SK-N-SH (cell line): ENCODE data around the gene PTPRK. TPM values are rescaled to one million over a fixed set of nuclear protein-coding genes. Genes with fewer than 3 reads are reported as not detected.
A peak's percentile ranks its signal among the peaks of the same experiment; 100 is the strongest.

Experiments used
- CTCF ChIA-PET: fragments of 300-600, 350-600 bp; formaldehyde crosslinking; extraction: SDS; loops from one replicate; lab custom pipeline; 2021; lab: Yijun Ruan, JAX
- POLR2A ChIA-PET: fragments of 350-600 bp; sonication (Branson Sonifier 250); formaldehyde crosslinking; extraction: SDS; loops from one replicate; lab custom pipeline; 2020; ENCODE audit warnings: antibody characterized with exemption, inconsistent platforms; lab: Yijun Ruan, JAX
- DNase-seq: peaks from one replicate; pipeline ENCODE4 v3.0.0; 2012
- H2AFZ ChIP-seq: fragments of 200-600 bp; sonication (generic); 2 replicates; pipeline ENCODE4 v1.8.1; 2016; ENCODE audit warnings: antibody characterized with exemption, mild to moderate bottlenecking, low read depth
- H3F3A ChIP-seq: fragments of 200-600 bp; sonication (generic); replicated peaks from 2 replicates; pipeline ENCODE3; 2016; ENCODE audit warnings: antibody characterized with exemption, mild to moderate bottlenecking; ENCODE audit not compliant: insufficient read depth
- H3K27ac ChIP-seq, 2 experiments: fragments of 200-500 bp in 1 of 2; fragments of 200-600 bp in 1 of 2; sonication (Bioruptor generic) in 1 of 2; sonication (generic), shearing (Covaris generic) in 1 of 2; 2 replicates each; pipeline versions ENCODE4 v1.5.1 to v1.6.1; 2014 to 2016; ENCODE audit warnings: low read depth in 2 of 2, inconsistent platforms in 1 of 2, low read length in 1 of 2, mild to moderate bottlenecking in 1 of 2, mixed read lengths in 1 of 2
- H3K27me3 ChIP-seq: fragments of 200-600 bp; sonication (generic), shearing (Covaris generic); 2 replicates; pipeline ENCODE4 v1.6.1; 2016; ENCODE audit warnings: mixed run types; ENCODE audit not compliant: insufficient read depth
- H3K36me3 ChIP-seq, 2 experiments: fragments of 200-500 bp in 1 of 2; fragments of 200-600 bp in 1 of 2; sonication (Bioruptor generic) in 1 of 2; sonication (generic) in 1 of 2; replicated peaks in 1 of 2; 2 replicates each; pipeline versions ENCODE3 to v1.5.1; 2014 to 2016; ENCODE audit warnings: low read length in 1 of 2, mild to moderate bottlenecking in 1 of 2; ENCODE audit not compliant: insufficient read depth in 2 of 2, control insufficient read depth in 1 of 2
- H3K4me1 ChIP-seq, 2 experiments: fragments of 200-500 bp in 1 of 2; fragments of 200-600 bp in 1 of 2; sonication (Bioruptor generic) in 1 of 2; sonication (generic), shearing (Covaris generic) in 1 of 2; 2 replicates each; pipeline versions ENCODE4 v1.5.1 to v1.6.1; 2014 to 2016; ENCODE audit warnings: low read depth in 1 of 2, low read length in 1 of 2, mixed run types in 1 of 2; ENCODE audit not compliant: insufficient read depth in 2 of 2, control insufficient read depth in 1 of 2
- H3K4me2 ChIP-seq: fragments of 200-600 bp; sonication (generic), shearing (Covaris generic); 2 replicates; pipeline ENCODE4 v1.6.1; 2017; ENCODE audit warnings: mixed run types
- H3K4me3 ChIP-seq, 2 experiments: fragments of 200-500 bp in 1 of 2; fragments of 200-600 bp in 1 of 2; sonication (Bioruptor generic) in 1 of 2; sonication (generic), shearing (Covaris generic) in 1 of 2; 2 replicates each; pipeline versions ENCODE4 v1.5.1 to v1.8.1; 2014 to 2016; ENCODE audit warnings: low read depth in 2 of 2, inconsistent platforms in 1 of 2, low read length in 1 of 2, mild to moderate bottlenecking in 1 of 2, mixed read lengths in 1 of 2, moderate library complexity in 1 of 2
- H3K79me2 ChIP-seq: fragments of 200-600 bp; sonication (generic); 2 replicates; pipeline ENCODE4 v1.8.1; 2017; ENCODE audit warnings: mild to moderate bottlenecking; ENCODE audit not compliant: insufficient read depth
- H3K9ac ChIP-seq: fragments of 200-600 bp; sonication (generic); 2 replicates; pipeline ENCODE4 v1.6.1; 2017; ENCODE audit warnings: mixed run types
- H3K9me2 ChIP-seq: fragments of 200-600 bp; sonication (generic); 2 replicates; pipeline ENCODE4 v1.6.1; 2017; ENCODE audit warnings: mixed run types
- H3K9me3 ChIP-seq: fragments of 200-600 bp; sonication (generic); 2 replicates; pipeline ENCODE4 v1.6.1; 2017; ENCODE audit warnings: mixed run types, mild to moderate bottlenecking, moderate library complexity
- H4K20me1 ChIP-seq: fragments of 200-600 bp; sonication (generic); 2 replicates; pipeline ENCODE4 v1.6.1; 2017; ENCODE audit warnings: mild to moderate bottlenecking, mixed run types; ENCODE audit not compliant: insufficient read depth
- ELF1 ChIP-seq: IDR thresholded peaks from 2 replicates; pipeline ENCODE4 v1.4.0; 2012
- FOSL2 ChIP-seq: IDR thresholded peaks from 2 replicates; pipeline ENCODE4 v1.4.0; 2012; ENCODE audit warnings: low read depth, mild to moderate bottlenecking, moderate library complexity, borderline replicate concordance
- FOXJ3 ChIP-seq: sonication (generic); formaldehyde crosslinking; IDR thresholded peaks from 2 replicates; pipeline ENCODE4 v1.5.1; 2020; ENCODE audit warnings: mild to moderate bottlenecking, missing genetic modification reagents
- RCOR1 ChIP-seq: fragments of 150-350 bp; IDR thresholded peaks from 2 replicates; pipeline ENCODE4 v1.6.1; 2017; ENCODE audit warnings: antibody characterized with exemption, low read length
- RFX5 ChIP-seq: IDR thresholded peaks from 2 replicates; pipeline ENCODE4 v1.6.1; 2012; ENCODE audit warnings: mild to moderate bottlenecking, improper control_type of control experiment, low read length
- SIN3A ChIP-seq: IDR thresholded peaks from 2 replicates; pipeline ENCODE4 v1.6.1; 2012; ENCODE audit warnings: low read depth, mild to moderate bottlenecking, low read length, moderate library complexity, borderline replicate concordance
- SMC3 ChIP-seq: IDR thresholded peaks from 2 replicates; pipeline ENCODE4 v1.6.1; 2012; ENCODE audit warnings: low read depth, low read length, improper control_type of control experiment
- TEAD4 ChIP-seq: IDR thresholded peaks from 2 replicates; pipeline ENCODE4 v1.4.0; 2012; ENCODE audit warnings: mild to moderate bottlenecking, borderline replicate concordance; ENCODE audit not compliant: insufficient read depth
- YY1 ChIP-seq: IDR thresholded peaks from 2 replicates; pipeline ENCODE4 v1.4.0; 2012; ENCODE audit warnings: low read depth, mild to moderate bottlenecking
- WGBS: methylation state at CpG from one replicate; pipeline ENCODE4 v1.1.6; 2017; ENCODE audit warnings: low lambda C conversion rate; 5-methylcytosine and 5-hydroxymethylcytosine counted together
- polyA plus RNA-seq, 3 experiments: library from polyadenylated mRNA; depleted of rRNA; stranded (reverse); fragments of >200 nt; gene quantifications; 2 replicates each; pipeline ENCODE4 v1.2.3, GENCODE V29; 2012
- TF ChIP-seq, protein P1 (sequence below): IDR thresholded peaks from 2 replicates; pipeline ENCODE4 v1.4.0; 2012; ENCODE audit warnings: low read depth, borderline replicate concordance
- TF ChIP-seq, protein P2 (sequence below): fragments of 200-600 bp; sonication (generic); IDR thresholded peaks from 2 replicates; pipeline ENCODE4 v1.6.1; 2017; ENCODE audit warnings: antibody characterized with exemption, mild to moderate bottlenecking, moderate library complexity
- TF ChIP-seq, protein P3 (sequence below): IDR thresholded peaks from 2 replicates; pipeline ENCODE4 v1.4.0; 2012; ENCODE audit warnings: low read depth
- TF ChIP-seq, protein P4 (sequence below): IDR thresholded peaks from 2 replicates; pipeline ENCODE4; 2012

PTPRK gene
- polyA plus RNA-seq, 1 of the 3 experiments (the other 2 are of a cell fraction): 9.5 TPM

DNA sequence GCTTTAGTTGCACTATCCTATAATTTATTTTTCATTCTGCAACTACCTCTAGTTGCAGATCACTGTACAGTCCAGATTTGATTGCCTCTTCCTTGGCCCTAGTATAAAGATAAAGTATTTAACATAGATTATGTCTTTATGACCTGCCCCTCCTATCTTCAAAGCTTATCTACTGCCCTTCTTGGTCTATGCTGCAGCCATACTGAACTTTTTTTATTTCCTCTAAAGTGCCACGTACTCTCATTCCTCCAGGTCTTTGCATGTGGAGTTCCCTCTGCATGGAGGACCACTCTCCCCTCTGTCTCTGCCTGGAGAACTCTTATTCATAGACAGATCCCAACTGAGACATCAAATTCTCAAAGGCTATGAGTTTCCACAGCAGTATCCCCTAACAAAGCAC lies 168.0 kb downstream of the PTPRK start:
- 100% methylated on average over 1 of the region's 1 CpG for WGBS
- H2AFZ ChIP-seq: no peak overlapping the region
- no peak overlapping the region for H3K27ac ChIP-seq
- H3K9me2 ChIP-seq: no peaks in the 10 kb centered on the region
- no peaks in the 10 kb centered on the region for H3F3A ChIP-seq
- no peaks in the 10 kb centered on the region for H3K4me1 ChIP-seq
- H3K4me3 ChIP-seq: no peak overlapping the region
- H4K20me1 ChIP-seq: no peaks in the 10 kb centered on the region
- H3K9me3 ChIP-seq: no peaks in the 10 kb centered on the region
- no peak for TF ChIP-seq RFX5
- H3K9ac ChIP-seq: no peak overlapping the region
- H3K4me2 ChIP-seq: no peak overlapping the region
- CTCF ChIA-PET: no interaction called here
- peaks cover 3% of the 10 kb centered on the region for H3K79me2 ChIP-seq
- POLR2A ChIA-PET: no interaction called here
- H3K27me3 ChIP-seq: no peaks in the 10 kb centered on the region
- no peaks in the 10 kb centered on the region for H3K36me3 ChIP-seq
- DNase-seq: no peak

DNA sequence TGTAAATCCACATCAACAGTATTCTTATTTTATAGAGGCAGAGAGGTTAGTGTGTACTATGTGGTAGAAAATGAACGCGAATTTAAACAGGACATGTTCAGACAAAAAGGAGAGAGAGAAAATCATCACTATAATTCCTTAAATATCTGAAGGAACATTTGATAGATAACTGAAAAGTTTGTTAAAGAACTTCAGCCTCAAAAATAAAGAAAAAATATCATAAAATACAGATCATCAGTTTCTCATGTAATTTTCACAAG lies 169.2 kb downstream of the PTPRK start:
- Histone ChIP-seq H3K4me2 (no peak overlapping the region), H2AFZ (no peak overlapping the region), H3K9me2 (no peaks in the 10 kb centered on the region), H3F3A (no peaks in the 10 kb centered on the region), H3K4me1 (no peaks in the 10 kb centered on the region), H3K9me3 (no peaks in the 10 kb centered on the region), H3K4me3 (no peak overlapping the region), H3K27me3 (no peaks in the 10 kb centered on the region), H3K9ac (no peak overlapping the region), H3K27ac (peak overlapping the region in 1 of 2 experiments; percentile 13; a peak in 2 of 4 replicates), H3K36me3 (no peaks in the 10 kb centered on the region), H4K20me1 (no peaks in the 10 kb centered on the region), H3K79me2 (peaks cover 3% of the 10 kb centered on the region)
- DNase-seq: no peak
- ChIA-PET POLR2A (no interaction called here), CTCF (no interaction called here)
- 96% methylated on average over 2 of the region's 2 CpGs for WGBS
- TF ChIP-seq ELF1 (no peak), SIN3A (no peak), TEAD4 (no peak), FOXJ3 (no peak), YY1 (no peak), RCOR1 (no peak), SMC3 (no peak), FOSL2 (no peak)
- TF ChIP-seq, protein P1, sequence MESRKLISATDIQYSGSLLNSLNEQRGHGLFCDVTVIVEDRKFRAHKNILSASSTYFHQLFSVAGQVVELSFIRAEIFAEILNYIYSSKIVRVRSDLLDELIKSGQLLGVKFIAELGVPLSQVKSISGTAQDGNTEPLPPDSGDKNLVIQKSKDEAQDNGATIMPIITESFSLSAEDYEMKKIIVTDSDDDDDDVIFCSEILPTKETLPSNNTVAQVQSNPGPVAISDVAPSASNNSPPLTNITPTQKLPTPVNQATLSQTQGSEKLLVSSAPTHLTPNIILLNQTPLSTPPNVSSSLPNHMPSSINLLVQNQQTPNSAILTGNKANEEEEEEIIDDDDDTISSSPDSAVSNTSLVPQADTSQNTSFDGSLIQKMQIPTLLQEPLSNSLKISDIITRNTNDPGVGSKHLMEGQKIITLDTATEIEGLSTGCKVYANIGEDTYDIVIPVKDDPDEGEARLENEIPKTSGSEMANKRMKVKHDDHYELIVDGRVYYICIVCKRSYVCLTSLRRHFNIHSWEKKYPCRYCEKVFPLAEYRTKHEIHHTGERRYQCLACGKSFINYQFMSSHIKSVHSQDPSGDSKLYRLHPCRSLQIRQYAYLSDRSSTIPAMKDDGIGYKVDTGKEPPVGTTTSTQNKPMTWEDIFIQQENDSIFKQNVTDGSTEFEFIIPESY: no peak
- TF ChIP-seq, protein P2, sequence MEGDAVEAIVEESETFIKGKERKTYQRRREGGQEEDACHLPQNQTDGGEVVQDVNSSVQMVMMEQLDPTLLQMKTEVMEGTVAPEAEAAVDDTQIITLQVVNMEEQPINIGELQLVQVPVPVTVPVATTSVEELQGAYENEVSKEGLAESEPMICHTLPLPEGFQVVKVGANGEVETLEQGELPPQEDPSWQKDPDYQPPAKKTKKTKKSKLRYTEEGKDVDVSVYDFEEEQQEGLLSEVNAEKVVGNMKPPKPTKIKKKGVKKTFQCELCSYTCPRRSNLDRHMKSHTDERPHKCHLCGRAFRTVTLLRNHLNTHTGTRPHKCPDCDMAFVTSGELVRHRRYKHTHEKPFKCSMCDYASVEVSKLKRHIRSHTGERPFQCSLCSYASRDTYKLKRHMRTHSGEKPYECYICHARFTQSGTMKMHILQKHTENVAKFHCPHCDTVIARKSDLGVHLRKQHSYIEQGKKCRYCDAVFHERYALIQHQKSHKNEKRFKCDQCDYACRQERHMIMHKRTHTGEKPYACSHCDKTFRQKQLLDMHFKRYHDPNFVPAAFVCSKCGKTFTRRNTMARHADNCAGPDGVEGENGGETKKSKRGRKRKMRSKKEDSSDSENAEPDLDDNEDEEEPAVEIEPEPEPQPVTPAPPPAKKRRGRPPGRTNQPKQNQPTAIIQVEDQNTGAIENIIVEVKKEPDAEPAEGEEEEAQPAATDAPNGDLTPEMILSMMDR: no peak
- TF ChIP-seq, protein P3, sequence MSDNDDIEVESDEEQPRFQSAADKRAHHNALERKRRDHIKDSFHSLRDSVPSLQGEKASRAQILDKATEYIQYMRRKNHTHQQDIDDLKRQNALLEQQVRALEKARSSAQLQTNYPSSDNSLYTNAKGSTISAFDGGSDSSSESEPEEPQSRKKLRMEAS: no peak
- TF ChIP-seq, protein P4, sequence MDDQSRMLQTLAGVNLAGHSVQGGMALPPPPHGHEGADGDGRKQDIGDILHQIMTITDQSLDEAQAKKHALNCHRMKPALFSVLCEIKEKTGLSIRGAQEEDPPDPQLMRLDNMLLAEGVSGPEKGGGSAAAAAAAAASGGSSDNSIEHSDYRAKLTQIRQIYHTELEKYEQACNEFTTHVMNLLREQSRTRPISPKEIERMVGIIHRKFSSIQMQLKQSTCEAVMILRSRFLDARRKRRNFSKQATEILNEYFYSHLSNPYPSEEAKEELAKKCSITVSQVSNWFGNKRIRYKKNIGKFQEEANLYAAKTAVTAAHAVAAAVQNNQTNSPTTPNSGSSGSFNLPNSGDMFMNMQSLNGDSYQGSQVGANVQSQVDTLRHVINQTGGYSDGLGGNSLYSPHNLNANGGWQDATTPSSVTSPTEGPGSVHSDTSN: no peak
